Ovary (tissue), 3 donors: ENCODE results near the gene MAP3K8.

ENCODE experiments used
- POLR2A ChIP-seq: fragments of 450-650 bp; IDR thresholded peaks from one replicate; pipeline ENCODE4 v1.6.1; 2017; ENCODE audit warnings: antibody characterized with exemption, mild to moderate bottlenecking, moderate library complexity
- TF ChIP-seq, protein P1 (sequence below), 3 donors: fragments of 450-650 bp in 2 of 3; fragments of 200-600 bp in 1 of 3; IDR thresholded peaks; one replicate each; pipeline versions ENCODE4 v1.5.1 to v1.8.0; 2016 to 2022; ENCODE audit warnings: antibody characterized with exemption in 3 of 3, mild to moderate bottlenecking in 1 of 3
- donor health status: DM: no; HTN: no; CAD: no.

DNA sequence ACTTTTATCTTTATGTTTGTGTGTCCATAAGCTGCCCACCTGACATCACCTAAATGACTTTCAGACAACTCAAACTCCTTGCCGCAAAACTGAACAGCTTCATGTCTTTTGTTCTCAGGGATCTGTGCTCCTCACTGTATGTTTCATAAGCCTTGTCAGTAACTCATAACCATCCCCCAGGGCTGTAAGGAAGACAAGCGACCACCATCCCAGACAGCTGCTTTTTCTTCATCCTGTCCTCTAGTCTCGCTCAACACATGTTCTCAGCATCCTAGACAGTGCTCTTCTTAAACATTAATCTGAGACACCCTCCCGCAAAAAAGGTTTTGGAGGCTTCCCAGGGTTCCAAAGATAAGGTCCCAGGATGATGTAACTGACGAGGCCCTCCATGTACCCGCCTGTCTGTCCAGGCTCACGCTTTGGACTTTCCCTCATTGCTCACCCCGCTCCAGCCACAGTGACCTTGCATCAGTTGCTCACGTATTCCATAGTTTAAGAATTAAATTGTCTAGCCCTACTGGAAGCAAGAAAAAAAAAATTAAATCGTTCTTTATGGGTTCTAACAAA is 69.8 kb downstream of the MAP3K8 start:
- no peak for TF ChIP-seq POLR2A
- TF ChIP-seq, protein P1, sequence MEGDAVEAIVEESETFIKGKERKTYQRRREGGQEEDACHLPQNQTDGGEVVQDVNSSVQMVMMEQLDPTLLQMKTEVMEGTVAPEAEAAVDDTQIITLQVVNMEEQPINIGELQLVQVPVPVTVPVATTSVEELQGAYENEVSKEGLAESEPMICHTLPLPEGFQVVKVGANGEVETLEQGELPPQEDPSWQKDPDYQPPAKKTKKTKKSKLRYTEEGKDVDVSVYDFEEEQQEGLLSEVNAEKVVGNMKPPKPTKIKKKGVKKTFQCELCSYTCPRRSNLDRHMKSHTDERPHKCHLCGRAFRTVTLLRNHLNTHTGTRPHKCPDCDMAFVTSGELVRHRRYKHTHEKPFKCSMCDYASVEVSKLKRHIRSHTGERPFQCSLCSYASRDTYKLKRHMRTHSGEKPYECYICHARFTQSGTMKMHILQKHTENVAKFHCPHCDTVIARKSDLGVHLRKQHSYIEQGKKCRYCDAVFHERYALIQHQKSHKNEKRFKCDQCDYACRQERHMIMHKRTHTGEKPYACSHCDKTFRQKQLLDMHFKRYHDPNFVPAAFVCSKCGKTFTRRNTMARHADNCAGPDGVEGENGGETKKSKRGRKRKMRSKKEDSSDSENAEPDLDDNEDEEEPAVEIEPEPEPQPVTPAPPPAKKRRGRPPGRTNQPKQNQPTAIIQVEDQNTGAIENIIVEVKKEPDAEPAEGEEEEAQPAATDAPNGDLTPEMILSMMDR (IDR thresholded peaks at IDR 0.05): no peak
